ENCODE measurements around the gene STK32B.

DNA sequence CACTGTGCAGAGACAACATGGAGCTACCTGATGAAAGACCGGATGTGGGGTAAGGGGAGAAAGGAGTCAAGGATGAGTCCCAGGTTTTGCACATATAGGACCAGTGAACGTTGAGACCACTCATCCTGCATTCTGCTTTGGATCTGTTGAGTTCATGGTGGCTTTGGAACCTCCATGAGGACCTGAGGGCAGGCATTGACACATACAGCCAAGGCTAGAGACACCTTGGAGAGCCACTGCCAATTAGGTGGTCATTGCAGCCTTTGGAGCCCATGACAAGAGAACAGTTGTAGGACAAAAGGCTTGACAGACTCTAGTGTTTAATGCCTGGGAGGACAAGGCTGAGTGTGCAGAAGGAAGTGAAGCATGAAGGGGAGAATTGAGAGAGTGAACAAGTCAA is 87.9 kb downstream of the STK32B start:
- TF ChIP-seq POLR2AphosphoS5 (IDR thresholded peaks at IDR 0.05; ENCODE audit: low read depth, low read length) (no peak), GABPA (IDR thresholded peaks at IDR 0.05; ENCODE audit: borderline replicate concordance, insufficient read depth, low read length) (no peak)
- TF ChIP-seq, protein P1, sequence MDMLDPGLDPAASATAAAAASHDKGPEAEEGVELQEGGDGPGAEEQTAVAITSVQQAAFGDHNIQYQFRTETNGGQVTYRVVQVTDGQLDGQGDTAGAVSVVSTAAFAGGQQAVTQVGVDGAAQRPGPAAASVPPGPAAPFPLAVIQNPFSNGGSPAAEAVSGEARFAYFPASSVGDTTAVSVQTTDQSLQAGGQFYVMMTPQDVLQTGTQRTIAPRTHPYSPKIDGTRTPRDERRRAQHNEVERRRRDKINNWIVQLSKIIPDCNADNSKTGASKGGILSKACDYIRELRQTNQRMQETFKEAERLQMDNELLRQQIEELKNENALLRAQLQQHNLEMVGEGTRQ (IDR thresholded peaks at IDR 0.05; ENCODE audit: low read length), result no peak

Data from H1 (cell line).